Measurements from ENCODE around the gene SECTM1.

Gene SECTM1

DNA sequence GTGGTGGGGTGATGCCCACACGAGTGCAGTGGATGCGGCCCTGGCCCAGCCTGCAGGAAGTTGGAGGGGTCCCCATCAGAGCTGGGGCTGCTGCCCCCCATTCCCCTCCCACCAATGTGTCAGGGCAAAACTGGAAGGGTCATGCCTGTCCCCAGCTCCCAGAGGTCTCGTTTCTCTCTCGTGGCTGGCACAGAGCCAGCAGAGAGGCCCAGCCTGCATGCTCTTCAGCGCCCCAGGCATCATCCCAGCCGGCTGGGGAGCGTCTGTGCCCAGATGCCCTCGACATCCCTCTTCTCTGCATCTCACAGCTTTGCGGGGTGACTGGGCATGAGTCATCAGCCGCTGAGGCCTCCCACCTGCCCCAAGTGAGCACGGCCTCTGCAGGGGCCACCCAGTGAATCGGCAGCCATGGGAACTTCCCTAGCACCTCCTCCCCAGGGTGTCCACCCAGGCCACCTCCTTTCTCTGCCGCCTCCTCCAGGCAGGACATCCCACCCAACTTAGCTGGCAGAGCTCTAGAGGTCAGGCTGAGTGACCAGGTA is 50.3 kb downstream of the SECTM1 start:
- in situ Hi-C loops (cut with MboI; ENCODE audit: low sequenced_read_pairs): no loop called here

DNA sequence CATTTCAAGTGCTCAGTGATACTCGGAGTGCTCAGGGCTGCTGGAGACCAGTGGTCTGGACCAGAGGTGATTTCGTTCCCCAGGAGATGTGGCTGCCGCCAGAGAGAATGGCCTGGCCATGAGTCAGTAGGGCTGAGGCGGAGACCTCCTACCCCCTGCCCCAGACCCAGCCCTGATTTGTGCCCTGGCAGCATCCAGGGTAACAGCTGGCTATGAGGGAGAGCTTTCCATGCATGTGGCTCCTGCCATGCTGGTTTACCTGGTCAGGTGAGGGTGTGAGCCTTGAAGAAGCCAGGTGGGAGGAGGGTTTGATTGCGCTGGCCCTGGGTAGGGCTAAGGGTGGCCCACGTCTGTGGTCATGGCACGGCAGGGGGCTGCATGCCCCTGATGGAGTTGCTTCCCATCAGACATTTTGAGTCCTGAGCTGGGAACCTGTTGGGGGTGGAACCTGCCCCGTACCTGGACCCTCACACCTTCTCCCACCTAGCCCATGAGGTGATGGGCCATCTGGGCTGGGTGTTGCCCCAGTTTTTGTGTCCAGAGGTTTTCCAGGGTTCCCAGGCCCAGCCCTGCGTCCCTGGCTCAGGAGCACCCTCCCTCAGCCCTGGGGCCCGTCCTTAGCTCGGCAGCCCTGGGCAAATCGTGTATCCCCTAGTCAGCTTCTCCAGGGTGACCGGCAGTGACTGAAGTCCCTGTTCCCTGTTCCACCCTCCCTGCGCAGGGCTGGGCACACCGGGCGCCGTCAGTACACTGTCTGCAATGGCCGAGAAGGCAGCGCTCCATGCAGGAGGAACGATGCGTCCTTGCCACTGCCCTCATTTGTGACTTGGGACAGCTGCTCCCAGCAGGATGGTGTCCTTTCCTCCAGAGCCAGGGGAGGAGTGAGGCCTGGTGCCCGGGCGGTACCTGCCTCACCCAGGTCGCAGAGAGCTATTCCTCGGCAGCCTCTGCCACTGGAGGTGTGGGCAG is 51.0 kb downstream of the SECTM1 start:
- in situ Hi-C loops (cut with MboI; ENCODE audit: low sequenced_read_pairs): no loop called here

DNA sequence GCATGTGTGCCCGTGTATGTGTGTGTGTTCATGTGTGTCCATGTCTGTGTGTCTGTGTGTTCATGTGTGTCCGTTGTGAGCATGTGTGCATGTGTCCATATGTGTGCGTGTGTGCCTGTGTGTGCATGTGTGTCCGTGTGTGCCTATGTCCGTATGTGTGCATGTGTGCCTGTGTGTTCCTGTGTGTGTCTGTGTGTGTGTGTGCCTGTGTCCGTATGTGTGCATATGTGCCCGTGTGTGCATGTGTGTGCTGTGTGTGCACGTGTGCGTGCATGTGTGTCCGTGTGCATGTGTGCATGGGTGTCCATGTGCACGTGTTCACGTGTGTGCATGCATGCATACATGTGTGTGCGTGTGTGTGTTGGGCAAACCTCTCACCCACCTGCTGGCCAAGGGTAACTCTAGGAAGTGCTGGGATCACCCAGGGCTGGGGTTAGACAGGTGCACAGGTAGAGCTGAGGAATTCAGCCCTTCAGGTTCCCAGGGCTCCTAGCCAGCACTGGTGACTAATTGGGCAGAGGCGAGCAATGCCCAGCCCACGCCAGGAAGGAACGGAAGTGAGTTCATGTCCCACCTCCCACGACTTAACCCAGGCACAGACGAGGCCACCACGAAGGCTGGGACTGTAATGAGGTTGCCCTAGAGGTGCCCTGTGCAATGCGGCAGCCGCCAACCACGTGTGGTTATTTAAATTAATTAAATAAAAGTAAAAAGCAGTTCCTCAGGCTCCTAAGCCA is 51.9 kb downstream of the SECTM1 start:
- in situ Hi-C loops (cut with MboI; ENCODE audit: low sequenced_read_pairs): no loop called here

DNA sequence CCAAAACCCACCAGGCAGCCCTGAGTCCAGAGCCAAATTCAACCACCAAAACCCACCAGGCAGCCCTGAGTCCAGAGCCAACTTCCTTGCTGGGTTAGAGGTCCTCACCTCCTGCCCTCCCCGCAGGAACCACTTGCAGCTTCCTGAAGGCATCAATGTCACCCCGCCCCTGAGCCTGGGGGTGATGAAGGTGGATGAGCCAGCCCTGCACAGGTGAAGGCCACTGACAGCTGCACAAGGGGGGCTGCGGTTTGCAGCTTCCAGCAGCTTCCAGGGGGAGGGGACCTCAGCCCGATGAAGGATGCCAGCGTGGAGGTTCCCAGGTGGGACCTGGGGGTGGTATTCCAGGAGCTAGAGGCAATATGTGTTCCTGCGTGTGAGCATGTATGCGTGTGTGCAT is 52.5 kb downstream of the SECTM1 start:
- in situ Hi-C loops (cut with MboI; ENCODE audit: low sequenced_read_pairs): no loop called here

DNA sequence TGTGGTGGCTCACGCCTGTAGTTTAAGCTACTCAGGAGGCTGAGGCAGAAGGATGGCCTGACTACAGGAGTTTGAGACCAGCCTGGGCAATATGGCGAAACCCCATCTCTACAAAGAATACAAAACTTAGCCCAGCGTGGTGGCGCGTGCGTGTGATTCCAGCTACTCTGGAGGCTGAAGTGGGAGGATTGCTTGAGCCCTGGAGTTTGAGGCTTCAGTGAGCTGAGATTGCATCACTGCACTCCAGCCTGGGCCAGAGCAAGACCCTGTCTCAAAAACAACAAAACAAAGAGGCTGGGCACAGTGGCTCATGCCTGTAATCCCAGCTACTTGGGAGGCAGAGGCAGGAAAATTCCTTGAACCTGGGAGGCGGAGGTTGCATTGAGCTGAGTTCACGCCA is 53.0 kb downstream of the SECTM1 start:
- in situ Hi-C loops (cut with MboI; ENCODE audit: low sequenced_read_pairs): no loop called here

DNA sequence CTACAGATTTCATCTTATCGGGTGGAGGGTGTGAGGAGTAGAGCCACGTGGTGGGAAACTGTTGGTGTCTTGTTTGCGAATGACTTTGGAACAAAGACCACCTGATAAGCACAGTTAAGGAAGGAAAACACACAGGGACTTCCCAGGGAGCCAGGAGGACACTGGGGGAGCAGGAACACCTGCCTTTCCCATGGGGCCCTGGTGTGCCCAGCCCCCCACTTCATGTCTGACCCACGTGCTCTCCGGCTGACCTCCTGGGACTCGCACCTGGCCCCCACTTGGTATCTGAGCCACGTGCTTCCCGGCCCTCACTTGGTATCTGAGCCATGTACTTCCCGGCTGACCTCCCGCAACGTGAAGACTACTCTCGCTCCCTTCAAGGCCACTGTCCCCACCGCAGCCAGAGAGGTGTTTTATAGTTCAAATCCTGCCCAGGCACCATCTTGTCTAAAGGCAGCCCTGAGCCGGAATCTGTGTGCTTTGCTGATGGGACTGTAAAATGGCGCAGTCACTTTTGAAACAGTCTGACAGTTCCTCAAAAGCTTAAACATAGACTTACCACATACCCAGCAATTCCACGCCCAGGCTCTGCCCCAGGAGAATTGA is 54.7 kb downstream of the SECTM1 start:
- in situ Hi-C loops (cut with MboI; ENCODE audit: low sequenced_read_pairs): no loop called here

DNA sequence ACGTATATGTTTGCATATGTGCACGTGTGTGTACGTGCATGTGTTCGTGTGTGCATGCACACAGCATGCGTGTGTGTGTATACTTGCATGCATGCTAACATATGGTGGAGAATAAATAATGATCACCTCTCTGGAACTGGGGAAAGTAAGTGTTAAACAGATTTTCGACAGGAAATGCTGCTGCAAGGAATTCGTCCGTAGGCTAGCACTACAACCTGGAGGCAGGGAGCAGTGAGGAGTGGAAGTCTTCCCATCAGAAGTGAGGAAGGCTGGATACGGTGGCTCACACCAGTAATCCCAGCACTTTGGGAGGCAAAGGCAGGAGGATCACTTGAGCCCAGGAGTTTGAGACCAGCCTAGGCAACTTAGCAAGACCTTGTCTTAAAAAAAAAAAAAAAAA is 55.3 kb downstream of the SECTM1 start:
- in situ Hi-C loops (cut with MboI; ENCODE audit: low sequenced_read_pairs): no loop called here

DNA sequence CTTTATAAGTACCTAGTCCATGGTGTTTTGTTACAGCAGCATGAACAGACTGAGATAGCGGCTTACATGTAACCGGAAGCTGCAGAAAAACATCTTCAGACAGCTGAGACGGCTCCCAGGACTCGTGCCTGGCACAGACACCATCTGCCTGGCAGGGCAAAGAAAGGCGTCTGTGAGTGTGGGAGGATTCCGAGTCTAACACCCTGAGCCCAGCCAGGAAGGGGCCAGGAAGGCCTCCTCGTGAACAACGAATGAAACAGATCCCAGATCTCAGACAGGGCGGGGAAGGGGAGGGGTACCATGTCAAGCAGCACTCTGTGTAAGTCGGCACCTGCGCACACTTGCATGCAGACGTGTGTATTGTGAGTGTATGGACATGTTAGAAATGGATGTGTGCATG is 55.7 kb downstream of the SECTM1 start:
- in situ Hi-C loops (cut with MboI; ENCODE audit: low sequenced_read_pairs): no loop called here

DNA sequence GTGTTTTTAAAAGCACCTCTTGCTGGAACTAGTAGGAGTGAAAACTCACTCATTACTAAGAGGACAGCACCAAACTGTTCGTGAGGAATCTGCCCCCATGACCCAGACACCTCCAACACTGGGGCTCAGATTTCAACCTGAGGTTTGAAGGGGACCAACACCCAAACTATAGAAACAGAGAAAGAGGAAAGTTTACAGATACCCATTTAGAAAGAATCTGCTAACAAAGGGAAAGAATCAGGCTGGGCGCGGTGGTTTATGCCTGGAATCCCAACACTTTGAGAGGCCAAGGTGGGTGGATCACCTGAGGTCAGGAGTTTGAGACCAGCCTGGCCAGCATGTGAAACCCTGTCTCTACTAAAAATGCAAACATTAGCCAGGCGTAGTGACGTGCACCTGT is 56.6 kb downstream of the SECTM1 start:
- in situ Hi-C loops (cut with MboI; ENCODE audit: low sequenced_read_pairs): no loop called here

DNA sequence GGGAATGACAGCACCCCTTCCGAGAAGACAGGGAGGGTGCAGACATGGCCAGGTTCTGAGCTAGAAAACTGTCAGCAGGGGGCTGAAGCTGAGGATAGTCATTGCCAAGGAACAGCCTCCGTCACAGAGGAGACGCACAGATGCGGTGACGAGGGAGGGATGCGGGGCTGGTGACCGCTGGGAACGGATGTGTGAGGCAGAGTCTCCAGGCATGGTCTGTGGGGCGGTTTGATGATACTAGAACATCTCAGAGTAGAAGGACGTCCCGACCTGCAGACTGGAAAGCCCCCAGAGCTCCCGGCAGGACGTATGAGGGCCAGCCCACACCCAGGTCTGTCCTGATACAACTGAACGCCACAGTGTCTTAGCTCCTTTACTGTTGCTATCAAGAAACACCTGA is 58.2 kb downstream of the SECTM1 start:
- in situ Hi-C loops (cut with MboI; ENCODE audit: low sequenced_read_pairs): no loop called here

DNA sequence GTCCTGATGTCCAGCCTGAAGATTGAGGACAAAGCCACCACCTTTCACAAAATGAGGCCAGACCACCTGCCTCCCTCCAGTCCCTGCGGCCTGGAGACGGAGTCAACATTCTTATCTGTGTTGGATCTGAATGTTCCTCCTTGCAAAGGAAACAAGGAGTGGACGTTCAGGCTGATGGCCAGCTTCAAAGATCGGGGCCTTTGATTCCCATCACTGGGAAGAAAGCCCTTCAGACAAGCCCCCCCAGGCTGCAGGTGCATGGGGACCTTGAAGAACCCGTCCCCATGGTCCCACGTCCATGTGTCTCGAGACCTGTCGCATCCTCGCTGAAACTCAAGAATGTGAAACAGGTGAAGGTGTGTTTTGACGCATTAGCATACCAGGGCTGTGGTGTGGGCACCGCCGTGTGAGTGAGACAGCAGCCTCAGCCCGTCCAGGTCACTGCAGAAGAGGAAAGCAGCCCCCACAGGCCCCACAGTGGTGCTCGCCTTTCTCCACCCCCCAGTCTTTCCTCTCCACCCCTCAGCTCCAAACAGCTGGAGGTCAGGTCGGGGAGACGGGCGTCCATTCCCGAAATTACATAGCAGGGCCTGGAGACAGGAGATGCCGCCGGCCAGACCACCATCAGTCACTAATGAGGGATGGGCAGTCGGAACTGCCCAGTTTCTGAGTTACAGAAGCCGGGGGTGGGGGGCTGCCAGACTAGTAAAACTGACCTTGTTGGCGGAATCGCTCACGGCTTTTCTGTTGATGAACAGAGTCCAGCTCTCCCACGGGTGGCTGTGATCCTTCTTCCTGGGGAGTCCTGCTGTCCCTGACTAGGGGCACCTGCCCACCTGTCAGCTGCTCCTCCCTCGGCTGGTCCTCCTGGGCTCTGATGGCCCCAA is 59.2 kb downstream of the SECTM1 start:
- in situ Hi-C loops (cut with MboI; ENCODE audit: low sequenced_read_pairs): loop anchor here (25.0 kb wide), 1 partner anchor 138 kb away; the partner anchor contains the start of genes HEXD and OGFOD3

DNA sequence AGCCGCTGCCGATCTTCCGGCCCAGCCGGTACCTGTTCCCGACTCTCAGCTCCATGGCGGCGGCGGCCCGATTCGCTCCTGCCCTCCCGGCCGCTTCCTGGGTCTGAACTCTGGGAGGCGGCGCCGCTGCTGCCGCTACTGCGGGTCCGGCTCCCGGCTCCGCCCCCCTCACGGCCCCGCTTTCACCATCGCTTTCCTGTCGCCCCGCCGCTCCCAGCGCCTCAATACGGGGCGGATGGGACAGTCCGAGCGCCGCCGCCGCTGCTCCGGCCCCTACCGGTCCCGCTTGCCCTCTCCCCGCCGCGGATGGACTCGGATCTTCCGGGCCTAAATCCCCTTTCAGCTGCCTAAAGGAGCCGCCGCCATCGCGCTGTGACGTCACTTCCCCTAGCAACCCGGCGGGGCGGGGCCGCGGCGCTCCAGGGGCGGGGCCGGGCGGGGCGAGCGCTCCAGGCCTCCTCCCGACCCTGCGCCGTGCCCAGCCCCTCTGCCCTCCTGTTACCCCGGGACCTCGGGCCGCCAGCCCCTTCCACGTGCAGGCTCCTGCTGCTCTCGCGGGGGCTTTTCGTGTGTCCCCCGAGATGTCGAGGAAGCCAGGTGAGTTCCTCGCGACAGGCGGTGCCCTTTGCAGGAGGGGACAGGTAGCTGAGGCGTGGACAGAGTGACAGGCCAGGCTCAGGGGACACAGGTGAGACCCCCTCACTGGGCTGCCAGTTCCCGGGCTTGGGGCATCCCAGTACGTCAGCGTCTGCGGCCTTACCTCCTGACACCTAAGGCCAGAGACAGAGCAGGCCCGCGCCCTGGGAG is 60.0 kb downstream of the SECTM1 start, which contains the start of gene CSNK1D:
Gene CSNK1D, minus strand, starts transcription at position 374 of the 807 bp plus-strand sequence. Its CDS starts 319 bp downstream, at position 55.
- in situ Hi-C loops (cut with MboI; ENCODE audit: low sequenced_read_pairs): loop anchor here (25.0 kb wide), 1 partner anchor 139 kb away; the partner anchor contains the start of genes HEXD and OGFOD3

DNA sequence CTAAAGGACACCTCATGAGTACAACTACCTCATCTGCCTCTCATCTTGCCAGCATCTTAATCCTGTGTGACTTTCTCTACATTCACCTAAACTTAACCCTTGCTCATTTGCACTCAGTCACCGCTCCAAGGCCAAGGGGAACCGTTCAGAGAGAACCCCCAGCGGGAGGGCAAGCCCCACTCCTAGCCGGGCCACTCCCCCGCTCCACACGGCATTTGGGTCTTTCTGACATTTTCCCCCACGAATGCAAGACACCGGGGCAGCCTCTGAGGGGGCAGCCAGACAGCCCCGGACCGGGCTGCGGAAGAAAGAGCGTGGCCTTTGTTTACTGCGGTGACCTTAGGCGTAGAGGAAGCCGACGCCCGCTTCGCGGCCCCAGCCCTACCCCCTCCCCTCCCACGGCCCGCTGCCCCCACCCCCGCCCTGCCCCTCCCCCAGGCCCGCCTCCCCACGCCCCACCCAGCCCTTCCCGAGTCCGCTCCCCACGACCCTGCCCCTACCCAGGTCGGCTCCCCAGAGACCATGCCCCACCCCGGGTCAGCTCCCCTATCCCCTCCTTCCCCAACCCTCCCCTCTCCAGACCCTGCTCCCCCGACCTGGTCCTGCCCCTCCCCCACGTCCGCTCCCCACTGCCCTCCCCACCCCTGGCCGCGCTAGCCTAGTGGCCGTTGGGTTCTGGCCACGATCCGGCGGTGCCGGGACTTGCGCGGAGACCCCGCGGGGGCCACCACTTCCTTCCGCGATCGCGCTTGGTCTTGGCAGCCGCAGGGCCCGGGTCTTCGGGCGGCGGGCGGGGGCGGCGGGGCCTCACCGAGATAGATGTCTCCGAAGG is 60.9 kb downstream of the SECTM1 start:
- in situ Hi-C loops (cut with MboI; ENCODE audit: low sequenced_read_pairs): loop anchor here (25.0 kb wide), 1 partner anchor 140 kb away; the partner anchor contains the start of genes HEXD and OGFOD3

DNA sequence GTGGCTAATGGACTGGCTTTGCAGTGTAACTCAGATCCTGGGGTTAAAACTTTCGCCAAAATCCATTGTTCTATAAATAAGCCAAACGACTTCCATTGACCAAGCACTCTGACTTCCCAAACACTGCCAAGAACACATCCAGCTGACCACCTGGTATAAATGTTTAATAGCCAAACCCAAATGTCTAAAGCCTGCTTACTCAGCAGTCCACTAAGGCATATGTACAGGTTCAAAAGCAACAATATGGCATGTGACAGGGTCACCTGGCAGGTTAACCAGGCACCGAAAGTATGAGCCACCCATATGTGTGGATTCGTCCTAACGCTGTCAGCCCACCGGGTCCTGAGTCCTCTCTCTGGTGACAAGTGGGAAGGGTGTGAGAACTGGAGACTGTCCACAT is 62.2 kb downstream of the SECTM1 start:
- in situ Hi-C loops (cut with MboI; ENCODE audit: low sequenced_read_pairs): loop anchor here (25.0 kb wide), 1 partner anchor 141 kb away; the partner anchor contains the start of genes HEXD and OGFOD3
